Mammary epithelial cell (primary cell): ENCODE measurements around the gene IFNA16.

ENCODE experiments used
- CTCF ChIP-seq, 2 donors: IDR thresholded peaks in 1 of 2; conservative IDR thresholded peaks in 1 of 2; 2 replicates each; pipeline ENCODE4 v1.5.1; 2011 to 2012; ENCODE audit warnings: inconsistent platforms in 2 of 2, low read length in 2 of 2, mild to moderate bottlenecking in 2 of 2, control low read depth in 1 of 2, low read depth in 1 of 2; ENCODE audit not compliant: insufficient read depth in 1 of 2; ENCODE audit errors: extremely low read depth in 1 of 2
- EZH2 ChIP-seq: IDR thresholded peaks from 2 replicates; pipeline ENCODE4 v1.6.1; 2012; ENCODE audit warnings: low read length, inconsistent platforms, borderline replicate concordance

- no peak for TF ChIP-seq CTCF (conservative IDR thresholded peaks at IDR 0.05 in 1 of 2, IDR thresholded peaks at IDR 0.05 in 1 of 2; ENCODE audit: extremely low read depth in 1 of 2, insufficient read depth in 1 of 2, low read depth in 1 of 2, low read length in 2 of 2)
- TF ChIP-seq EZH2: no peak
Observed at GRCh38 chr9:21251638-21252037, 34.5 kb upstream of the IFNA16 start.
